WERI-Rb-1 (cell line): ENCODE results near the gene RABGAP1L.

Experiments used
- DNase-seq: peaks from one replicate; pipeline ENCODE4 v3.0.0-alpha.2; 2020
- H3K27ac ChIP-seq: fragments of 250-450 bp; sonication (Bioruptor Pico); 2 replicates; pipeline ENCODE4 v1.5.1; 2020; ENCODE audit warnings: mild to moderate bottlenecking, moderate library complexity
- H3K27me3 ChIP-seq: fragments of 250-450 bp; sonication (Bioruptor Pico); 2 replicates; pipeline ENCODE4 v1.5.1; 2021; ENCODE audit warnings: mild to moderate bottlenecking, low read depth, moderate library complexity; ENCODE audit not compliant: insufficient read depth, severe bottlenecking
- H3K36me3 ChIP-seq: fragments of 250-450 bp; sonication (Bioruptor Pico); 2 replicates; pipeline ENCODE4 v1.5.1; 2020; ENCODE audit warnings: mild to moderate bottlenecking, moderate library complexity
- H3K4me3 ChIP-seq: 2 replicates; pipeline ENCODE4 v1.5.1; 2011; ENCODE audit warnings: low read depth, mild to moderate bottlenecking, control low read depth, low read length
- H3K9me3 ChIP-seq: fragments of 250-450 bp; sonication (Bioruptor Pico); 2 replicates; pipeline ENCODE4 v1.5.1; 2021; ENCODE audit warnings: mild to moderate bottlenecking, moderate library complexity; ENCODE audit not compliant: severe bottlenecking
- TF ChIP-seq, protein P1 (sequence below): IDR thresholded peaks from 2 replicates; pipeline ENCODE4 v1.5.1; 2011; ENCODE audit warnings: low read depth, mild to moderate bottlenecking, control low read depth, inconsistent platforms, low read length

RABGAP1L gene

DNA sequence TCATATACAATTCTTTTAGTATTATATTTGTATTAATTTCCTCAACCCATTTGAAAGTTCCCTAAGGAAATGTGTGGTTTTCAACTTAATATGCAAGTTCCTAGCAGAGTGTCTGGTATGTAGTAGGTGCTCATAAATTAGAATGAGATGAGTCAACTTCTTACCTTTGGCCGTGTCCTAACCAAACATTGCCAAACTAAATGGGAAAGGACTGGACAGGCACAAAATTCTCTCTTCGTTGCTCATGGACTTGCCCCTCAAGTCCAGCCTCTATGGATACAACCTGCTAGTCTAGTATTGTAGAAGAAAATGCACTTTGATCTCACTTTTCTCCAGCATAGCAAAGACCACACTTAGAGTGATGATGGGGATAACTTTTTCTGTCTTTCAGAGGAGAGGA is 875.5 kb downstream of the RABGAP1L start:
- no peaks in the 10 kb centered on the region for H3K36me3 ChIP-seq
- H3K27ac ChIP-seq = no peak overlapping the region
- no peak overlapping the region for H3K4me3 ChIP-seq
- H3K27me3 ChIP-seq = no peaks in the 10 kb centered on the region
- no peak for DNase-seq
- H3K9me3 ChIP-seq = no peaks in the 10 kb centered on the region
- TF ChIP-seq, protein P1, sequence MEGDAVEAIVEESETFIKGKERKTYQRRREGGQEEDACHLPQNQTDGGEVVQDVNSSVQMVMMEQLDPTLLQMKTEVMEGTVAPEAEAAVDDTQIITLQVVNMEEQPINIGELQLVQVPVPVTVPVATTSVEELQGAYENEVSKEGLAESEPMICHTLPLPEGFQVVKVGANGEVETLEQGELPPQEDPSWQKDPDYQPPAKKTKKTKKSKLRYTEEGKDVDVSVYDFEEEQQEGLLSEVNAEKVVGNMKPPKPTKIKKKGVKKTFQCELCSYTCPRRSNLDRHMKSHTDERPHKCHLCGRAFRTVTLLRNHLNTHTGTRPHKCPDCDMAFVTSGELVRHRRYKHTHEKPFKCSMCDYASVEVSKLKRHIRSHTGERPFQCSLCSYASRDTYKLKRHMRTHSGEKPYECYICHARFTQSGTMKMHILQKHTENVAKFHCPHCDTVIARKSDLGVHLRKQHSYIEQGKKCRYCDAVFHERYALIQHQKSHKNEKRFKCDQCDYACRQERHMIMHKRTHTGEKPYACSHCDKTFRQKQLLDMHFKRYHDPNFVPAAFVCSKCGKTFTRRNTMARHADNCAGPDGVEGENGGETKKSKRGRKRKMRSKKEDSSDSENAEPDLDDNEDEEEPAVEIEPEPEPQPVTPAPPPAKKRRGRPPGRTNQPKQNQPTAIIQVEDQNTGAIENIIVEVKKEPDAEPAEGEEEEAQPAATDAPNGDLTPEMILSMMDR = no peak

DNA sequence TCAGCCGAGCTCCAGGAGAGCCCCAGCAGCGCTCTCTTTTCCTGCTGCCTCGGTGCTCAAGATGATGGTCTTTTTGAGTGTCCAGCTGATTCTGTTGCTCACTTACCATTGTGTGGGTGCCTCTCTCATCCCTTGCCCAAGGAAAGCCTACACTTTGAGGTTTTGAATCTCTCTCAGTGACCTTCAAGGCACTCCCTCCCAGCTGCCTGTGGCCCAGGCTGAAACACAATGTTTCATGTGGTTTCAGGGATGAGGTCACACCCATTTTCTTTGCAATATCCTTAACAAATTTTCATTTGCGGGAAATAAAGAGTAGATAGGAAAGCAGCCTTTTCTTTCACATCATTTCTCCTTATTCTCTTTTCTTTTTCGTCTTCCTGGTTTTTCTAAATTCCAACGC is 876.5 kb downstream of the RABGAP1L start:
- H3K27ac ChIP-seq = no peak overlapping the region
- DNase-seq = no peak
- no peaks in the 10 kb centered on the region for H3K36me3 ChIP-seq
- TF ChIP-seq, protein P1 = no peak
- H3K27me3 ChIP-seq = no peaks in the 10 kb centered on the region
- no peak overlapping the region for H3K4me3 ChIP-seq
- no peaks in the 10 kb centered on the region for H3K9me3 ChIP-seq

DNA sequence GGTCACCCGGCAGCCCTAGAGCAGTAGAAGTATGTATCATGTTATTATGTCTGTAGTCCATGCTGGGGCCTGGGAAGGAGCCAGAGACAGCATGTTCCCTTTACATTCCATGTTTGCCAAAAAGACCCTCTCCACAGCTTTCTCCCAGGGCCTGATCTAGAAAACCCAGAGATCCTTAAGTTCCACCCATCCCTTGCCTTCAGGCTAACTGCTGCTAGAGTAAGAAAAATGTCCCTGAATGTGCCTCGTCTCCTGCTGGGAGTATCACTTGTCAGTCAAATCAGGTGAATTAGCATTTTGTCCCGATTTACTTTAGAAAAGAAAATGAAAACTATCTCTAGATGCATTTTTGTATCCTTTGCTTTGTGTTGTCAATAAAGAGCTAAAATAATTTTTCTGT is 877.2 kb downstream of the RABGAP1L start:
- no peaks in the 10 kb centered on the region for H3K27me3 ChIP-seq
- H3K27ac ChIP-seq = no peak overlapping the region
- H3K4me3 ChIP-seq = no peak overlapping the region
- H3K9me3 ChIP-seq = no peaks in the 10 kb centered on the region
- TF ChIP-seq, protein P1 = no peak
- no peak for DNase-seq
- no peaks in the 10 kb centered on the region for H3K36me3 ChIP-seq

DNA sequence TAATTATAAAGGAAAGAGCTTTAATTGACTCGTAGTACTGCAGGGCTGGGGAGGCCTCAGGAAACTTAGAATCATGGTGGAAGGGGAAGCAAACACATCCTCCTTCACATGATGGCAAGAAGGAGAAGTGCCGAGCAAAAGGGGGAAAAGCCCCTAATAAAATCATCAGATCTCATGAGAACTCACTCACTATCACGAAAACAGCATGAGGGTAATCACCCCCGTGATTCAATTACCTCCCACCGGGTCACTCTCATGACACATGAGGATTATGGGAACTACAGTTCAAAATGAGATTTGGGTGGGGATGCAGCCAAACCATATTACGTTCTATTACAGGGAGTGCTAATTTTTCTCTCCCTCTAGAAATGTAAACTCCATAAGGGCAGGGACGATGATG is 878.1 kb downstream of the RABGAP1L start:
- no peak overlapping the region for H3K27ac ChIP-seq
- TF ChIP-seq, protein P1 = no peak
- DNase-seq = no peak
- H3K4me3 ChIP-seq = no peak overlapping the region
- no peaks in the 10 kb centered on the region for H3K9me3 ChIP-seq
- H3K27me3 ChIP-seq = no peaks in the 10 kb centered on the region
- H3K36me3 ChIP-seq = no peaks in the 10 kb centered on the region

DNA sequence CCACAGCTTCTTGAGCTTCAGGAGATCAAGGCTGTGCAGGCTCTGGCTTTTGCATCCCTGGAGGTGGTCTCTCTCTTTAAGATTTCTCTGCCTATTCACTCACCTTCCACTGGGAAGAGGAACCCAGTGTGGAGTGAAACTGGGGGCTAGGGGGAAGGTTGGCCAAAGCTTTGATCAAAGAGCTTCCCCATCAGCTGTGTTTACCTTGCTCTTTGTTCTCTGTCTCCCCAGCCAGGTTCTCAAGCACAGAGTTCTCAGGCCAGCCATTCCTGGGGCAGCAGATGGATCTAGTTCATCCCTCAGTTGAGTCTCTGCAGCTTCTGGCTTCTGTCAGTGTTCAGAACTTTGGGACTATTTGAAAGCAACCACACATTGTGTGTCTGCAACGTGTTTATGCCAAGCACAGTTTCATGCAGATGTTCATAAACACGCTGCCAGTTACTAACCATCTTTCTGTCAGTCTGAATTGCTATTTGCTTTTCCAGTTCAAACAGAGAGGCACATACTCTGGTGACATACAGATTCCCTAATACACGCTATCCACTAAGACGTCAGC is 881.1 kb downstream of the RABGAP1L start:
- TF ChIP-seq, protein P1 = no peak
- Histone ChIP-seq H3K4me3 (no peak overlapping the region), H3K27me3 (no peaks in the 10 kb centered on the region), H3K9me3 (no peaks in the 10 kb centered on the region), H3K36me3 (no peaks in the 10 kb centered on the region), H3K27ac (no peak overlapping the region)
- DNase-seq = no peak

DNA sequence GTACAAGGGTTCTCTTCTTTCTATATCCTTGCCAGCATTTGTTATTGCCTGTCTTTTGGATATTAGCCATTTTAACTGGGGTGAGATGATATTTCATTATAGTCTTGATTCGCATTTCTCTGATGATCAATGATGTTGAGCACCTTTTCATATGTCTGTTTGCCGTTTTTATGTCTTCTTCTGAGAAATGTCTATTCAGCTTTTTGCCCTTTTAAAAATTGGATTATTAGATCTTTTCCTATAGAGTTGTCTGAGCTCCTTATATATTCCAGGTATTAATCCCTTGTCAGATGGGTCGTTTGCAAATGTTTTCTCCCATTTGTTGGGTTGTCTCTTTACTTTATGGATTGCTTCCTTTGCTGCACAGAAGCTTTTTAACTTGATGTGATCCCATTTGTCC is 883.3 kb downstream of the RABGAP1L start:
- no peak for DNase-seq
- H3K27ac ChIP-seq = no peak overlapping the region
- H3K9me3 ChIP-seq = no peaks in the 10 kb centered on the region
- no peaks in the 10 kb centered on the region for H3K36me3 ChIP-seq
- TF ChIP-seq, protein P1 = no peak
- no peaks in the 10 kb centered on the region for H3K27me3 ChIP-seq
- H3K4me3 ChIP-seq = no peak overlapping the region
